Astrocyte (in vitro differentiated cells and primary cell): ENCODE data around the gene IDH3B.

Source experiments
- EZH2 ChIP-seq: IDR thresholded peaks from 2 replicates; pipeline ENCODE4 v1.6.1; 2012; ENCODE audit warnings: mild to moderate bottlenecking, low read length, inconsistent platforms; ENCODE audit not compliant: insufficient read depth
- TF ChIP-seq, protein P1 (sequence below): IDR thresholded peaks from 2 replicates; pipeline ENCODE4 v1.5.1; 2011; ENCODE audit warnings: low read depth, mild to moderate bottlenecking, inconsistent platforms, low read length, moderate library complexity; ENCODE audit not compliant: insufficient read depth

GRCh38 chr20:2692886-2693285 lies 28.9 kb upstream of the IDH3B start:
- TF ChIP-seq EZH2: no peak
- TF ChIP-seq, protein P1, sequence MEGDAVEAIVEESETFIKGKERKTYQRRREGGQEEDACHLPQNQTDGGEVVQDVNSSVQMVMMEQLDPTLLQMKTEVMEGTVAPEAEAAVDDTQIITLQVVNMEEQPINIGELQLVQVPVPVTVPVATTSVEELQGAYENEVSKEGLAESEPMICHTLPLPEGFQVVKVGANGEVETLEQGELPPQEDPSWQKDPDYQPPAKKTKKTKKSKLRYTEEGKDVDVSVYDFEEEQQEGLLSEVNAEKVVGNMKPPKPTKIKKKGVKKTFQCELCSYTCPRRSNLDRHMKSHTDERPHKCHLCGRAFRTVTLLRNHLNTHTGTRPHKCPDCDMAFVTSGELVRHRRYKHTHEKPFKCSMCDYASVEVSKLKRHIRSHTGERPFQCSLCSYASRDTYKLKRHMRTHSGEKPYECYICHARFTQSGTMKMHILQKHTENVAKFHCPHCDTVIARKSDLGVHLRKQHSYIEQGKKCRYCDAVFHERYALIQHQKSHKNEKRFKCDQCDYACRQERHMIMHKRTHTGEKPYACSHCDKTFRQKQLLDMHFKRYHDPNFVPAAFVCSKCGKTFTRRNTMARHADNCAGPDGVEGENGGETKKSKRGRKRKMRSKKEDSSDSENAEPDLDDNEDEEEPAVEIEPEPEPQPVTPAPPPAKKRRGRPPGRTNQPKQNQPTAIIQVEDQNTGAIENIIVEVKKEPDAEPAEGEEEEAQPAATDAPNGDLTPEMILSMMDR: no peak
